Stimulated activated CD8-positive, alpha-beta memory T cell treated with anti-CD3 and anti-CD28 coated beads, Interleukin-12 subunit alpha, Interleukin-12 subunit beta, amount 100 ng/mL, for 24 hours (primary cell): ENCODE results near the gene PTDSS2.
A peak's percentile ranks its signal among the peaks of the same experiment; 100 is the strongest.
"Not testable (repeated sequence)": the region's sequence is repeated elsewhere in the genome, so short reads cannot be mapped to it uniquely, and the experiment has no call there.

Experiments
- DNase-seq: peaks from one replicate; pipeline ENCODE4 v3.0.0-alpha.2; 2020; ENCODE audit errors: extremely low read depth

Gene PTDSS2

DNA sequence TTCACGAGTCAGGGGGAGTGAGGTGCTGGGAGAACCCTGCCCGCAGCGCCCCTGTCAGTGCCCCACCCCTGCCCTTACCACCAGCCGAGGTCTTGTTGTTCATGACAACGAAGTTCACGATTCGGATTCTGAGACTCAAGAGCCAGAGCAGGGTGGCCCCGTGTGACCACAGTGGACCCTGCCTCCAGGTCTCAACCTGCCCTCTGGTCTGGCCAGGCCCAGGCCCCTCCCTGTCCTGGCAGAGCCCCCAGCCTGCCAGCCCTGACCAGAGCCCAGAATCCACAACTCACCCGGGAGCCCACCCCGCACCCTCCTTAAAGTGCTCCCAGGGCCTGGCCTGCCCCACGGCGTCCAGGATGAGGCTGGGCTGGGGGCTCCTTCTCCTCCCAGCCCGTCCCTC, 18.2 kb upstream of the PTDSS2 start:
- DNase-seq, result no peak

DNA sequence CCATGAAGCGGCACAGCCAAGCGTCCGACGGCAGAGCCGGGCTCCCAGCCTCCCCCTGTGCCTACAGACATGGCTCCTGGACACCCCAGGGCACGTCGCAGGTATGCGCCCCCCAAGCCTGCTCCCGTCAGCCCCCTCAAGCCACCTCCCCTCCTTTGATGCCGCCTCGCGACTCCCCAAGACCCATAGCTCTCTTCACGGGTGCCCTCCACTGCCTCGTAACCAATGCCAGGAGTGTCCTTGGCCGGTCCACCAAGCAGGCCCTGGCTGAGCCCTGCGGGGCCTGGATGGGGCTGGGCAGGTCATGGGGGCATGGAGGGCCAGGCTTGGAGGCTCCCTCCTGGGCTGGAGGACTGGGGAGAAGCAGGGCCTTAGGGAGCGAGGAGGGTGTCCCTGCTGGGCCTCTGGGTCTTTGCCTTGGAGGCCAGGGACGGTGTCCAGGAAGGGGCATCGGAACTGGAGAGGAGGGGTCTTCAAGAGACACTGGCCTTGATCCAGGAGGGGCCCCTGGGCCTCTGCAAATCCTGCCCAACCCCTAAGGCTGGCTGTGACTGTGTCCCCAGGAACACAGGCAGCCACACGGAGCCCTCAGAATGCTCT, 17.5 kb upstream of the PTDSS2 start:
- DNase-seq, result no peak

DNA sequence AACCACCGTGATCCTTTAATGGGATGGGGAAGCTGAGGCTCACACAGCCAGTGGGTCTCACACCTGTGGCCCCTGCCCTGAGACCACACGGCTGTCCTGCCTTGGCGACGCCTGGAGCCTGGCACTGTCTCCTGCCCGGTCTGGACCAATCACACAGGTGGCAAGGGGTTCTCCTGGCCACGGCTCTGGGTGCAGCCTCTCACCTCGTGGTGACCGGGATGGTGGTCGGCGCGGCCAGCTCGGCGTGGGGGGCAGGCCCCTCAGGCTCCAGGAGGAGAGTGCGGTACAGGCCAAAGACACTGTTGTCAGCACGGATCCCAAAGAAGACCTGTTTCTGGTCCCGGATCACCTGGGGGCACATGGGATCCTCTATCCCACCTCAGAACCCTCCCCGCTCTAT, 17.0 kb upstream of the PTDSS2 start:
- no peak for DNase-seq

DNA sequence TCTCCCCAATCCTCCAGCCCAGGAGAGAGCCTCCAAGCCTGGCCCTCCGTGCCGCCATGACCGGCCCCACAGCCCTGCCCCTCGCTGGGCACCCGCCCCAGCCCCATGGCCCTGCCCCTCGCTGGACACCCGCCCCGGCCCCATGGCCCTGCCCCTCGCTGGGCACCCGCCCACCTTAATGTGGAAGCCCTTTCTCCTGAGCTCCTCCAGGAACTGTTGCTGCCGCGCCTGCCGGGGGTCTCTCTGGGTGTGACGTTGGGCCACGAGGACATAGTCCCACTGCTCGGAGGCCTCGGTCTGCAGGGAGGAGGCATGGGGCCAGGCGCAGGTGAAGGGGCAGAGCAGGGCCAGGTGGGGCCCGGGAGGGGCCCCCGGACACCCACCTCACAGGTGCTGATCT, 16.4 kb upstream of the PTDSS2 start:
- no peak for DNase-seq

DNA sequence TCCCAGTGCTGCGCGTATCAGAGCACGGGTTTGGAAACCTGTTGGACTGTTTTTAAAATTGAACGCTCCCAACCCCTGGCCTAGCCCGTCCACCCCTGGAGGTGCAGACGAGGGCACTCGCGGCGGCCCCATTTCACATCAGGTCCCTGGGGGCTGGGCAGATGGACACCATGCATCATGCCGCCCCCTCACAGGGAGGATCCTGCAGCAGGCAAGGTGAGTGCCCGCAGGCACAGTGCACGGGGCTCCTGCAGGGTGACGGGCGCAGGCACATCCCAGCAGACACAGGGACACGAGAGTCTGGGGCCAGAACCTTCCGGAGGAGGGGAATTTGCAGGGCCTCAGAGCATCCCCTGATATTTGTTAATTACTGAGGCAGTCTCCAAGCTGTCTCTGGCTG, 15.6 kb upstream of the PTDSS2 start:
- DNase-seq, result no peak

DNA sequence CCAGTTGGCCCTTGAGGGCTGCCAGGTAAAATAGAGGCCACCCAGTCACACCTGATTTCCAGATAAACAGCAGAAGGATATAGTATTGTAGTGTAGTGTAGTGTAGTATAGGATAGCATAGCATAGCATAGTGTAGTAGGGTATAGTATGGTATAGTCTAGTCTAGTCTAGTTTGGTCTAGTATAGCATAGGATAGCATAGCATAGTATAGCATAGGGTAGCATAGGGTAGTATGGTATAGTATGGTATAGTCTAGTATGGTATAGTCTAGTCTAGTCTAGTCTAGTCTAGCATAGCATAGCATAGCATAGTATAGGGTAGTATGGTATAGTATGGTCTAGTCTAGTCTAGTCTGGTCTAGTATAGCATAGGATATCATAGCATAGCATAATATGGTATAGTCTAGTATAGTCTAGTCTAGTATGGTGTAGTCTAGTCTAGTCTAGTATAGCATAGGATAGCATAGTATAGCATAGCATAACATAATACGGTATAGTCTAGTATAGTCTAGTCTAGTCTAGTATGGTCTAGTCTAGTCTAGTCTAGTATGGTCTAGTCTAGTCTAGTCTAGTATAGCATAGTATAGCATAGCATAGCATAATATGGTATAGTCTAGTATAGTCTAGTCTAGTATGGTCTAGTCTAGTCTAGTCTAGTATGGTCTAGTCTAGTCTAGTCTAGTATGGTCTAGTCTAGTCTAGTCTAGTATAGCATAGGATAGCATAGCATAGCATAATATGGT, 14.9 kb upstream of the PTDSS2 start:
- not testable (repeated sequence) for DNase-seq

DNA sequence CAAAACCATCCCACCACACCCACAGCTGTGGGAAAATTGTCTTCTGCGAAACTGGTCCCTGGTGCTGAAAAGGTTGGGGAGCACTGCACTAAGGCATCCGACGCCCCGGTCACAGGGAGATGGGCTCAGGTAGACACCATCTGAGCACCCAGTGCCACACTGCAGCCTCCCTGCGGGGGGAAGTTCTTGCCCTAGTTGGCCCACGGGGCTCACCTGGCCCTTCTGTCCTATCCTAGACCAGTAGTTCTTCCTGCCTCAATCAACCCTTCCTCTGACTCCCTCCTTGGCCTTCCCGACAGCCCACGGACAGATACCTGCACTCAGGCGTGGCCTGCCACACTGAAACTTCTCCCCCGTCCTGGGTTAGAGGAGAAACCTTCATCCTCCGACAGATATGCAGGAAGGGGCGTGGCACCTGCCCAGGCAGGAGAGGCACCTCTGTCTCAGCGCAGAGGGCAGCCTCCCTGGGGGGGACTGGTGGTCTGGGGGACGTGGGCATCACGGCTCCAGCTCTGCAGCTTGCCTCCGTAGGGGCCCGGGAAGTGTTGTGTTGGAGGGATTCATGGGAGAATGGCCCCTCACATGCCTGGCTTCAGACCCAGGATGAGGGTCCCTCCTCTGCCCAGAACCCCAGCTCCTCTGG, 12.7 kb upstream of the PTDSS2 start:
- no peak for DNase-seq

DNA sequence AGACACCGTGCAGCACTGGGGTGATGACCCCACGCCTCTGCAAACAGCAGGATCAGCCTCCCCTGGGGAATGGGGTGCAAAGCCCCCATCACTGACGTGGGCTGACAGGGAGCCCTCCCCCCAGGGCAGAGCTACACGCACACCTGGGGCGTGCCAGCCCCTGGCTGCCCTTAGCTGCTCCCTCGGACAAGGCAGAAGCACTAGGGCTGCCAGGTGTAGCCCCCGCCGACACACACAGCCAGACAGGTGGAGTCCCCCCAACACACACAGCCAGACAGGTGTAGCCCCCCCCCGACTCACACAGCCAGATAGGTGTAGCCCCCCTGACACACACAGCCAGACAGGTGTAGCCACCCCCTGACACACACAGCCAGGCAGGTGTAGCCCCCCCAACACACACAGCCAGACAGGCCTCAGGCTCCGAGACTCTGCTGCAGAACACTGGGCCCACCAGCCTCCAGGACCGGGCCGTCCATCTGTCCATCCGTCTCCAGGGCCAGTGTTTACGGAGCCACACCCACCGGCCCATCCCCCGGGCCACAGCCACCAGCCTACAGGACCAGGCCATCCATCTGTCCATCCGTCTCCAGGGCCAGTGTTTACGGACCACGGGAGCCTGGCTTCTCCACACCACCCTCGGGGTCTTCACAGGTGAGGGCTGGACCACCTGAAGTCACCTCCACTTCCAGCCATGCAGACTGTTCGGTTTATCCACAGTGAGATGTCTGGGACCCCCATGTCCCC, 11.8 kb upstream of the PTDSS2 start:
- DNase-seq, result no peak

DNA sequence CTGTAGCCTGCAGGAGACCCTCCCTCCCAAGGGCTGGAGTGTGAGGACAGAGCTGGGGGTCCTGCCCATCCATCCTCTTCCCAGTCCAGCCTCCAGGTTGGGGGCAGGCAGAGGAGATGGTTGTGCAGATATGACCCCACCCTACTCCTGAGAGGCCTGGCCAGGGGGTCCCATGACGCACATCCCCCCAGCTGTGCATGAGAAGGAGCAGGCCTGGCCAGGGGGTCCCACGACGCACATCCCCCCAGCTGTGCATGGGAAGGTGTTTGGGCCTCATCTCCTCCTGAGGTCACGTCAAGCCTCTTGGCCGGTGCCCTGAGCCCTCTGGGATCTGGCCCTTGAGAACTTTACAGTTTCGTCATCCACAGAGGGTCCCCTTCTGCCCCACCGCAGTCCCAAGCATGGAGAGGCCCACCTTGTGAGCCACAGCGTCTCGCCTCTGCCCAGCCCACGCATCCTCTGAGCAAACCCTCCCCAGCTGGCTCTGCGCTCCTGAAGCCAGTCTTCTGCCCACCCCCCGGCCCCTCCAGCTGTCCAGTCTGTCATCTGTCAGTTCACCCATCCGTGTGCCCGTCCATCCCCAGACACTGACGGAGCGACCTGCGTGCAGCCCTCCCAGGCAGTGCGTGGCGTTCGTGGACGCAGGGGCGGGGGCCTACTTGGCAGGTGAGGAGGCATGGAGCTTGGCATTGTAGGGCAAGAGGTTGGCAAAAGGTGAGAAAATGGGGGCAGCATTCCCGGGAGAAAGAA, 10.6 kb upstream of the PTDSS2 start:
- no peak for DNase-seq

DNA sequence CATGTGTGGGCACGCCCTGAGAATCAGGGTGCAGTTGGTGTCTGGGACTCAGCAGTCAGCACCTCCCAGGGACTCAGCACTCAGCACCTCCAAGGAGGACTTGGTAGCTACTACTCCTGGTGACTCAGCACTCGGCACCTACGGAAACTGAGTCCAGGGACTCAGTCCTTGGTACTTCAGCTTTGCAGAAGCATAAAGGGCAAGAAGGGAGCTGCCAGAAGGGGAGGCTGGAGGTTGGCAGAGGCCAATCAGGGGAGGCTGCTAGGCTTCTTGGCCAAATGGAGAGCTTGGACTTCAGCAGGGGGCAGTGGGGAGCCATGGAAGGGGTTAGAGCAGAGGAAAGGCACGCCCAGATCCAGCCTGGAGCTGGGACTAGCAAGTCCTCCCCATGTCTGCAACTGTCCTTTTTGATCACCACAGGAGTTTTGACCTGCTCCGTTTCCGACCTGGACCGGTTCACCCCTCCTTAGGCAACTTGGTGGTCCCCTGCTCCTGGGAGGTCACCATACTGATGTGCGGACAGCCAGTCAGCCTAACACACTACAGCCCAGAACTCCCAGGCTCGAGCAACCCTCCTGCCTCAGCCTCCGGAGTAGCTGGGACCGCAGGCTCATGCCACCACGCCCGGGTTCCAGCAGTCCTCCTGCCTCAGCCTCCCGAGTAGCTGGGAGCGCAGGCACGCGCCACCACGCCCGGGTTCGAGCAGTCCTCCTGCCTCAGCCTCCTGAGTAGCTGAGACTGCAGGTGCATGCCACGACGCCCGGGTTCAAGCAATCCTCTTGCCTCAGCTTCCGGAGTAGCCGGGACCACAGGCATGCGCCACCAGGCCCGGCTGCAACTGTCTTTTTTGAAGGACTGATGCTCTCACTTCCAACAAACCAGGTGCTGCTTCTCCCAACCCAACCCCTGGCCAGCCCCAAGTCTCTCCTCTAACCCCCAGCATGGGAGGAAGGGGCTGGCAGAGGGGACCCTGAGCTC, 9.7 kb upstream of the PTDSS2 start:
- DNase-seq, result no peak

DNA sequence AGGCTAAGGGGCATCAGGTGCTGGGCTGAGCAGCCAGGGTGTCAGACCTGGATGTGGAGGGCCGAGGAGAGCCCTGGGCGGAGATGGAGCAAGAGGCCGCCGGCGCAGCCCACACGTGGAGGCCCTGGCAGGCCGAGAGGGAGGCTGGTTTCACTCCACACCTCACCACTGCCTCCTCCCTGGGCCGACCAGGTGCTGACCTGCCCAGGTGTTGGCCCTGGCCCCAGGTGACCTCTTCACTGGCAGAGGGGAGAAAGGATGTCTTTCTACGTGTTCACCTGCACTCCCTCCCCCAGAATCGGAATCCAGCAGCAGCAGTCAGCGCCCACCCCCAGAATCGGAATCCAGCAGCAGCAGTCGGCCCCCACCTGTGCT, 9.0 kb upstream of the PTDSS2 start:
- DNase-seq, result no peak

DNA sequence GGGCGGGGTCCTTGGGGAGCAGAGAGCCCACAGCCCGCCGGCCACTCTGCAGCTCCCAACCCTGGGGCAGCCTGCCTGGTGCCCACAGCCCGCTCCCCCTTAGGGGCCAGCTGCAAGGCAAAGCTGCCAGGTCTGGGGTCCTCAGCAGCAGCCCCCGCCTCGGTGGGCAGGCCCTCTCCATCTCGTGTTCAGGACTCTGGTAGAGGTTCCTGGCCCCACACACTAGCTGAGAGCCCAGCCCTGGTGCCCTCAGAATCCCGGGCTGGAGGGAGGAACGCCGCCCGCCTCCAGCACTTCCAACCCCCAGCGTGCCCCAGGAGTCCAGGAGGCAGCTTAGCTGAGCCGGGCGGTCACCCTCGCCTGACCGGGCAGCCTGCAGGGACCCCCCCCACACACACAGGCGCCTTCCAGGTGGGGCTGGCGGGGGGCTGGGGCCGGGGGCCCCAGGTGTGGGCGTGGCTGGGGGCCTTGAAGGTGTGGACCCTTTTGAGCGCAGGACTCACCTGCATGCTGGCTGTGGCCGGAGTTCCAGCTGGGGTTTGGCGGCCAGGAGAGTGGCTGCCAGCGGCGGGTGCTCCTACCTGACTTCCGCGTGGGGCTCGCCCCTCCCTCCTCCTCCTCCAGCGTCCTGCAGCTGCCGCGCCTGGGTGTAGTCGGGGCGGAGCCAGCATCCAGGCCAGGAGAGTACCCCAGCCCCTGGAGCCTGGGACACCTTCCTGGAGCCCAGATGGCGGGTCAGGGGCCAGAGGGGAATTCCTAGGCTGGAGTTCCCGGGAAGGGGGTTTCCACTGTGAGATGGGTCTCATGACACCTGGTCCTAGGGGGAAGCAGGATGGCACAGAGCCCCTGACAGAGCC, 8.4 kb upstream of the PTDSS2 start, which contains the start of gene ANO9:
Gene ANO9, minus strand, starts transcription at position 594 of the 857 bp plus-strand sequence. Its CDS starts 85 bp downstream, at position 509.
- peak; percentile 22 for DNase-seq

DNA sequence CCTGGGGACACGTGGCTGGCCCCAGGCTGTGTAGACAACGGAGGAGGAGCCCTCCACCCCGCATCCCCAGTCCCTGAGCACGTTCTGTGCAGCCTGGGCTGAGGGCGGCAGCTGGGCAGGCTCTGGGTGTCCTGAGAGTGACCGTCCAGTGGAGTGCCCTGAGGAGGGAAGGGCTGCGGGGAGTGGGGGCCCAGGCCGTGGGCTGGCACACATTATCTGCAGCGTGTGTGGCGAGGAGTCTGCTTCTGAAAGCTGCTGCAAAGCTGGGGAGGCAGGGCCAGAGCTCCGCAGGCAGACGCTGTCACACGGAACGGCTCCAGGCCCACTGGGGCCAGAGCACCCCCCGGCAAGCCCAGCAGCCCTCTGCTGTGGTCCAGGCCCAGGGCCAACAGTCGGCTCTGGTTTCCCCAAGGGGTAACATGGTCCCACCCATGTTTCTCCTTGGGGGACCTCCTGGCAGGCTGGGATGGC, 7.4 kb upstream of the PTDSS2 start:
- no peak for DNase-seq

DNA sequence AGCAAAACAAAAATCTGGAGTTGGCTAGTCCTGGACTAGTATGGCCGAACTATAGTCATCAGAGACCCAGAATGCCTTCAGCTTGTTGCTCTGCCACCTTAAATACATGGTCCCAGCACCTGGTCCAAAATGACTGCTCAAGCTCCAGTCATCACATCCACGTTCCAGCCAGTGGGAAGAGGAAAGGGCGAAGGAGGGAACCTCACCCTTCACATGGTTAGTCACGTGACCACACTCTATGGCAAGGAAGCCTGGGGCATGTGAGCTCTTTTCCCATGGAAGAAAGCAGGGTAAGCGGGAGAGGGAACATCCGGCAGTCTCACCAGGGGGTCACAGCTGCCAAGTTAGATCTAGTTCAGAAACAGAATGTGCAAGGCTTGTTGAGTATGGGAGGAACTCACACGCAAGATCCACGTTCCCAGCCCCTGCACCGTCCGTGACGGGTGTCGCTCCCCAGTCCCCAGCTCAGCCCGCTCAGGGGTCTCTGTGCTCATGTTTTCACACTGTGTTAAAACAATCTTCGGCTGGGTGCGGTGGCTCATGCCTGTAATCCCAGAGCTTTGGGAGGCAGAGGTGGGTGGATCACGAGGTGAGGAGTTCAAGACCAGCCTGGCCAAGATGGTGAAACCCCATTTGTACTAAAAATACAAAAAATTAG, 6.4 kb upstream of the PTDSS2 start:
- no peak for DNase-seq

DNA sequence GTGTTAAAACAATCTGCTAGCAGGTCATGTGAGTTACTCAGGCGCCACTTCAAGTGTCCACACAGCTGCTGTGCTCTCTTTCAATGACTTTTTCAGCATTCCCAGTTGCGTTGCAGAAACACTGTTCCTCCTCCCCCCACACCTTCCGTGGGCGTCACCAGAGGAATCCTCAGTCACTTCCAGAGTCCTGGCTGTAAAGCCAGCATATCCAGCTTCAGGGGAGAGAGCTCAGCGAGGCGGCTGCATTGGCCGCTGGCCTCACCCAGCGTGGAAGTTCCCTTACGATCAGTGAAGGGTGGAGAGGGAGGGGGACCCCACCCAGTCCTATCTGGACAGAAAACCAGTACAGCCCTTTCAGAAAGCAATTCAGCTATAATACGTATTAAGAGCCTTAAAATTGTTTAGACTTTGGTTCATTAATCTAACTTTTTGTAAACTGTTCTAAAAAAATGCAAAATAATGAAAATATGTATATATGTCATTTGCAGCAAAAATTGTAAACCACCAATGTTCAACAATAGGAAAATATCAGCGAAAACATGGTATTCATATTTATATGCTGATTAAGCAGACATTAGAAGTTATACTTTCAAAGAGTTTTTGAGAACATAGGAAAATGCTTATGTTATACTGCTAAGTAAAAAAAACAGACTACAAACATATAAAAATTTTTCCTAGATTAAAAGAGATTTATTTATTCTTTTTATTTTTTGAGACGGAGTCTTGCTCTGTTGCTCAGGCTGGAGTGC, 5.5 kb upstream of the PTDSS2 start:
- DNase-seq, result no peak

DNA sequence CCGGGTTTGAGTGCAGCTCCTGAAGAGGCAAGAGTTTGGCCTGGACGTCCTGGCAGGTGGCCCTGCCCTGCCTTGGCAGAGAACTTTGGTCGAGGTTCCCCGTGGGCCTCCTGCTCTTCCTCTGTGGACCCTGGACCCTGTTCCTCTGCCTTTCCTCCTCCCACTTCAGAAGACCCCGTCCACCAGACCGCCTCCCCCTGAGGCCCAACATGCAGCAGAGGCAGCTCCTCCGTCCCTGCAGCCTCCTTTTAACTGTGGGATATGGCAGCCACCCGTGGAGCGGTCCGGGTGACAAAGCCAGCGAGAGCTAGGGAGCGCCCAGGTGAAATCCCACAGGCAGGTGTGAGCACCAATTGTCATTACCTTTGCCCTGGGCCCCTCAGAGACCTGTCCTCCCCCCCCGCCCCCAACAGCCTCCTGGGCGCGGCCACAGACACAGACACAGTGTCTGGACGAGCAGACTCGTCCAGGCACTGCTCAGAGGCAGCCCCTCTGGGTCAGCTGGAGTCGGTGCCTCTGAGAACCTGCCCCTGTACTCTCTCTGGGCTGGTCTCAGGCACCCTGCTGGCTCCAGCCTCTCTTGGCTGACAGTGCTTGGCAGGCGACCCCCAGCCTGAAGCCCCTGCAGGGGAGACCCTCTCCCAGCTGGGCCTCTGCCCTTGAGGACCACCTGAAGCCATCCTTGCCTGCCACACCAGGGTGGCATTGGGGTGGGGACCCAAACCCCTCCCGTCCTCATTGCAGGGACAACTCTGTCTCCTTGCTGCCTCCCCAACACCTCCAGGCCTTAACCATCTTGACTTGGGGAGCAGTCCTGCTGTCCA, 4.1 kb upstream of the PTDSS2 start:
- no peak for DNase-seq

DNA sequence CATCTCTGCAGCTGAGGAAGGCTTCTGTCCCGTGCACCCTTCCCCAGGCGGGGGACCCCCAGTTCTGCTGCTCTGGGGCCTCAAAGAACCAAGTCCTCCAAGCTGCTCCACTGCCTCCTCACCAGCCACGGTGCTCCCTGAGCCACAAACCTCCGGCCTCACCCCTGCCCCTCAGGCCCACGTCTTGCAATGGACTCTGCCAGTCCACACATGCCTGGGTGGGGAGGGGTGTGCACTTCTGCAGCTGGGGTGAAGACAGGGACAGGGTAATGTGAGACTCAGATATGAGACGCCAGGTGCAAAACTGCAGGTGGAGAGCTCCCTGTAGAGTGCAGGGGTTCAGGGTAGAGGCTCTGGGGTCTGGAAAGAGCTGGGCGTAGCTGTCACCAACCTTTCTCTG, 3.2 kb upstream of the PTDSS2 start:
- DNase-seq, result no peak
